Gastrocnemius medialis (tissue), 4 donors: ENCODE measurements around the gene SIRT7. TPM values are rescaled to one million over a fixed set of nuclear protein-coding genes. Genes with fewer than 3 reads are reported as not detected.
A peak's percentile ranks its signal among the peaks of the same experiment; 100 is the strongest.

Experiments used
- ATAC-seq, 2 donors: fragments of 150-250 bp; one replicate each; pipeline ENCODE4 v1.9.1; 2016
- DNase-seq, 2 donors: peaks; one replicate each; pipeline ENCODE4 v3.0.0-alpha.2; 2019
- H3K27ac ChIP-seq, 4 donors: fragments of 200-600 bp; sonication (generic); 1 replicate in 1 of 4; 2 replicates in 3 of 4; pipeline ENCODE4 v1.5.1; 2016 to 2018; ENCODE audit warnings: mild to moderate bottlenecking in 2 of 4, moderate library complexity in 1 of 4
- H3K27me3 ChIP-seq, 3 donors: fragments of 200-600 bp; sonication (generic) in 2 of 3; 1 replicate in 1 of 3; 2 replicates in 2 of 3; pipeline versions ENCODE4 v1.5.1 to v1.6.0; 2016 to 2019; ENCODE audit warnings: mild to moderate bottlenecking in 1 of 3, moderate library complexity in 1 of 3
- H3K36me3 ChIP-seq, 2 donors: fragments of 200-600 bp; sonication (generic) in 1 of 2; one replicate each; pipeline ENCODE4 v1.5.1; 2017 to 2018
- H3K4me1 ChIP-seq, 2 donors: fragments of 200-600 bp; sonication (generic) in 1 of 2; one replicate each; pipeline ENCODE4 v1.5.1; 2016 to 2017; ENCODE audit warnings: mild to moderate bottlenecking in 2 of 2
- H3K4me3 ChIP-seq, 4 donors: fragments of 200-600 bp; sonication (generic) in 3 of 4; 1 replicate in 1 of 4; 2 replicates in 3 of 4; pipeline ENCODE4 v1.5.1; 2016 to 2019; ENCODE audit warnings: mild to moderate bottlenecking in 2 of 4
- H3K9me3 ChIP-seq, 3 donors: fragments of 200-600 bp; sonication (generic) in 2 of 3; 1 replicate in 1 of 3; 2 replicates in 2 of 3; pipeline ENCODE4 v1.5.1; 2016 to 2019
- POLR2A ChIP-seq, 2 donors: fragments of 450-650 bp; IDR thresholded peaks; one replicate each; pipeline ENCODE4 v1.6.1; 2017; ENCODE audit warnings: antibody characterized with exemption in 2 of 2, mild to moderate bottlenecking in 2 of 2, moderate library complexity in 2 of 2
- in situ Hi-C, 4 donors: fragments of 200-750 bp; cut with MboI; loops; one replicate each; pipeline versions ENCODE4 v1.15.0 to v1.8.0; 2017; ENCODE audit warnings: low sequenced_read_pairs in 4 of 4
- intact Hi-C: fragments of 100-400 bp; cut with DNase I; formaldehyde crosslinking; loops from one replicate; pipeline ENCODE4 v1.15.1; 2023; ENCODE audit warnings: low total_unique reads
- total RNA-seq, 4 donors: library from RNA; depleted of rRNA; stranded (reverse); fragments of >200 nt; gene quantifications; one replicate each; pipeline versions ENCODE4 v1.1.0 to v1.2.3, GENCODE V29; 2016
- TF ChIP-seq, protein P1 (sequence below), 5 experiments: fragments of 450-650 bp in 3 of 5; fragments of 200-600 bp in 2 of 5; sonication (generic) in 2 of 5; IDR thresholded peaks in 4 of 5; conservative IDR thresholded peaks in 1 of 5; 1 replicate in 4 of 5; 2 replicates in 1 of 5; pipeline ENCODE4 v1.5.1; 2016 to 2019; ENCODE audit warnings: antibody characterized with exemption in 5 of 5, mild to moderate bottlenecking in 3 of 5, moderate library complexity in 3 of 5

The SIRT7 gene
- total RNA-seq = 10 to 100 TPM in 1 of 4 donors, 1 to 10 TPM in 3; 7.2 to 11.4 (median 8.3) TPM

DNA sequence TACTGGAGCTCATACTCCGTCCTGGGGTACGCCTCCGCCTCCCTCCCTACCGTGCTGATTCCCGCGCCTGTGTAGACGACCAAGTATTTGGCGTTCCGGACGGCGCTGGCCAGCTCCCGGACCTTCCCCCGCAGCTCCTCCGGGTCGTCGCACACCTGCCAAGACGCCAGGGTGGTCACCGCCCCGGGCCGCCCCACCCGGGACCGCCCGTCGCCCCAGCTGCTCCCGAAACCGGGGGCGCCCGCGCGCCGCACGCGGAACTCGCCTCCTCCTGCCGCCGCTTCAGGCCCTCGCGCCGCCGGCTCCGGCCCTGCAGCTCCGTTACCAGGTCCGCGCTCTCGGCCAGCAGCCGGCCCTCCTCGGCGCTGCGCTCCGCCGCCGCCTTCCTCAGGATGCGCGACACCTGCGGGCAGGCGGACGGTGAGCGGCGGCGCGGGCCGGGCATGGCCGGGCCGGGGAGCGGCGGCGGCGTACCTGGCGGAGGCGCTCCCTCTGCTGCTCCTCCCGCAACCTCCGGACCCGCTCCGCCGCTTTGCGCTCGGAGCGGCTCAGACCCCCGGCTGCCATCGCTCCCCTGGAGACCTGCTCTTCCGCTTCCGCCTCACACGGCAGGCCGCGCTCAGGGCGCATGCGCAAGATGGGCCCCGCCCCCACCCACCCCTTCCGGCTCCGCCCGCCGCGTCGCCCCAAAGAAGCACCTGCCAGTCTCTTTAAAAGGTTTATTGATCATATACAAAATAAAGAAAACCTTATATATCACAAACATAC lies at the start of gene SIRT7:
TSS of gene SIRT7 (minus strand) at position 612 of the 768 bp plus-strand sequence. CDS start at position 567, 45 bp downstream.
- TF ChIP-seq POLR2A (IDR thresholded peaks at IDR 0.05) = peak; percentile 45 to 69
- TF ChIP-seq, protein P1, sequence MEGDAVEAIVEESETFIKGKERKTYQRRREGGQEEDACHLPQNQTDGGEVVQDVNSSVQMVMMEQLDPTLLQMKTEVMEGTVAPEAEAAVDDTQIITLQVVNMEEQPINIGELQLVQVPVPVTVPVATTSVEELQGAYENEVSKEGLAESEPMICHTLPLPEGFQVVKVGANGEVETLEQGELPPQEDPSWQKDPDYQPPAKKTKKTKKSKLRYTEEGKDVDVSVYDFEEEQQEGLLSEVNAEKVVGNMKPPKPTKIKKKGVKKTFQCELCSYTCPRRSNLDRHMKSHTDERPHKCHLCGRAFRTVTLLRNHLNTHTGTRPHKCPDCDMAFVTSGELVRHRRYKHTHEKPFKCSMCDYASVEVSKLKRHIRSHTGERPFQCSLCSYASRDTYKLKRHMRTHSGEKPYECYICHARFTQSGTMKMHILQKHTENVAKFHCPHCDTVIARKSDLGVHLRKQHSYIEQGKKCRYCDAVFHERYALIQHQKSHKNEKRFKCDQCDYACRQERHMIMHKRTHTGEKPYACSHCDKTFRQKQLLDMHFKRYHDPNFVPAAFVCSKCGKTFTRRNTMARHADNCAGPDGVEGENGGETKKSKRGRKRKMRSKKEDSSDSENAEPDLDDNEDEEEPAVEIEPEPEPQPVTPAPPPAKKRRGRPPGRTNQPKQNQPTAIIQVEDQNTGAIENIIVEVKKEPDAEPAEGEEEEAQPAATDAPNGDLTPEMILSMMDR (IDR thresholded peaks at IDR 0.05 in 4 of 5, conservative IDR thresholded peaks at IDR 0.05 in 1 of 5) = peak in 1 of 5 experiments; percentile 14
- peak within 1 kb of the TSS; percentile 90 to 98 (median 93) for H3K27ac ChIP-seq
- DNase-seq (peak; percentile 44 to 66), ATAC-seq (peak; percentile 75 to 77)
- in situ Hi-C loops (no loop called here), intact Hi-C loops (no loop called here)
- no peaks in the 10 kb centered on the region for H3K27me3 ChIP-seq
- peaks cover 55 to 56% of the 10 kb centered on the region in 2 donors for H3K4me1 ChIP-seq
- peak within 1 kb of the TSS; percentile 61 to 82 (median 66) for H3K4me3 ChIP-seq
- H3K36me3 ChIP-seq = peaks cover 0 to 40% of the 10 kb centered on the region in 2 donors
- H3K9me3 ChIP-seq = no peaks in the 10 kb centered on the region

DNA sequence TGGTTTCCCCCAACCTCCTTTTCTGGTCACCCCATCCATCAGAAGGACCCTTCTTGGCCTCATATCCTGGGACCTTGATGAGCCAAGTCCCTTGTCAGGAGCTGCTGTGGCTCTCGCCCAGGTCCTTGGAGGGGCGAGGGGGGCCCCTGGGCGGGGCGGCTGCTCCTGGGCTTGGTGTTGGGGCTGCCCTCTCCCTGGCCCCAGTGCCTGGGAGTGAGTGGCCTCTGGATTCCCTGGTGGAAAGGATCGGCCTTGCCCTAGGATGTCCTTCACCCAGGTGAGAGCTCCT lies 49.2 kb upstream of the SIRT7 start:
- TF ChIP-seq POLR2A (IDR thresholded peaks at IDR 0.05) = no peak
- TF ChIP-seq, protein P1 (IDR thresholded peaks at IDR 0.05 in 4 of 5, conservative IDR thresholded peaks at IDR 0.05 in 1 of 5) = no peak
- DNase-seq = no peak
- intact Hi-C loops (no loop called here), in situ Hi-C loops (no loop called here)
- ATAC-seq = no peak
- Histone ChIP-seq H3K27ac (peak overlapping the region in 3 of 4 donors; percentile 59 to 82 (median 69)), H3K4me1 (peaks cover 13 to 25% of the 10 kb centered on the region in 2 donors), H3K36me3 (no peaks in the 10 kb centered on the region), H3K27me3 (peaks cover 0 to 3% (median under 1%) of the 10 kb centered on the region in 3 donors), H3K4me3 (no peak overlapping the region), H3K9me3 (no peaks in the 10 kb centered on the region)

GRCh38 chr17:81966343-81967243 lies 48.6 kb upstream of the SIRT7 start:
- ATAC-seq (no peak), DNase-seq (no peak)
- TF ChIP-seq, protein P1 (IDR thresholded peaks at IDR 0.05 in 4 of 5, conservative IDR thresholded peaks at IDR 0.05 in 1 of 5) = no peak
- no peak for TF ChIP-seq POLR2A (IDR thresholded peaks at IDR 0.05)
- in situ Hi-C loops (no loop called here), intact Hi-C loops (no loop called here)
- no peak overlapping the region for H3K4me3 ChIP-seq
- H3K4me1 ChIP-seq = peaks cover 16 to 27% of the 10 kb centered on the region in 2 donors
- no peaks in the 10 kb centered on the region for H3K9me3 ChIP-seq
- H3K27ac ChIP-seq = peak overlapping the region in 2 of 4 donors; percentile 69 to 82
- peaks cover 0 to 6% (median 3%) of the 10 kb centered on the region in 3 donors for H3K27me3 ChIP-seq
- no peaks in the 10 kb centered on the region for H3K36me3 ChIP-seq

- DNase-seq (no peak), ATAC-seq (no peak)
- Histone ChIP-seq H3K27me3 (peaks cover 7 to 13% (median 12%) of the 10 kb centered on the region in 3 donors), H3K9me3 (no peaks in the 10 kb centered on the region), H3K27ac (no peak overlapping the region), H3K4me1 (peaks cover 17 to 32% of the 10 kb centered on the region in 2 donors), H3K36me3 (no peaks in the 10 kb centered on the region), H3K4me3 (no peak overlapping the region)
- no peak for TF ChIP-seq POLR2A (IDR thresholded peaks at IDR 0.05)
- TF ChIP-seq, protein P1 (IDR thresholded peaks at IDR 0.05 in 4 of 5, conservative IDR thresholded peaks at IDR 0.05 in 1 of 5) = no peak
- in situ Hi-C loops = loop anchor here in 1 of 4 donors (5.0 kb wide), 1 partner anchor 58 kb away; the partner anchor contains the start of genes CENPX and LRRC45
- intact Hi-C loops = no loop called here
These were observed 46.3 kb upstream of the SIRT7 start for GRCh38 chr17:81964081-81964849.
